Measurements from ENCODE around the gene REXO4. TPM values are rescaled to one million over a fixed set of nuclear protein-coding genes. Genes with fewer than 3 reads are reported as not detected.

The REXO4 gene
- total and polyA plus RNA-seq, 2 experiments from 2014 or later = 31.1 to 36.3 TPM

GRCh38 chr9:133374612-133375115 lies 43.1 kb downstream of the REXO4 start:
- H3K27ac ChIP-seq (ENCODE audit: low read depth) = no peak overlapping the region

GRCh38 chr9:133372144-133372543 lies 45.7 kb downstream of the REXO4 start:
- DNase-seq (ENCODE audit: low spot score) = no peak
- Histone ChIP-seq H2AFZ (no peak overlapping the region), H3K27ac (ENCODE audit: low read depth) (no peak overlapping the region), H3F3A (replicated peaks; ENCODE audit: low read depth) (no peaks in the 10 kb centered on the region), H4K20me1 (replicated peaks; ENCODE audit: insufficient read depth) (peaks cover 69% of the 10 kb centered on the region), H3K36me3 (ENCODE audit: insufficient read depth) (peaks cover 7% of the 10 kb centered on the region; the same call in 1 of the 2 replicates), H3K9me2 (ENCODE audit: insufficient read depth) (no peaks in the 10 kb centered on the region), H3K79me2 (replicated peaks; ENCODE audit: insufficient read depth) (peaks cover 81% of the 10 kb centered on the region), H3K4me3 (no peak overlapping the region), H3K27me3 (ENCODE audit: insufficient read depth) (peaks cover 6% of the 10 kb centered on the region), H3K4me2 (no peak overlapping the region), H3K4me1 (ENCODE audit: insufficient read depth) (peaks cover 10% of the 10 kb centered on the region; the same call in 1 of the 2 replicates)
- Mint-ChIP-seq H3K9me3 (peaks cover 4% of the 10 kb centered on the region; the same call in 2 of the 3 replicates), H3K27me3 (ENCODE audit: insufficient read depth, low read depth, poor library complexity) (peaks cover 17% of the 10 kb centered on the region), H3K36me3 (ENCODE audit: low read depth) (peaks cover 42% of the 10 kb centered on the region), H3K4me3 (no peak overlapping the region), H3K27ac (no peak overlapping the region), H3K4me1 (peaks cover 18% of the 10 kb centered on the region)
- no peak for ATAC-seq
- TF ChIP-seq ZNF331 (CRISPR knock-in tag; IDR thresholded peaks at IDR 0.05; ENCODE audit: low read depth) (no peak), STAT1 (IDR thresholded peaks at IDR 0.05; ENCODE audit: unreplicated experiment) (no peak), CTCF (conservative IDR thresholded peaks at IDR 0.05; ENCODE audit: low read depth in 2 of 2) (no peak), NANOG (IDR thresholded peaks at IDR 0.05; ENCODE audit: borderline replicate concordance) (no peak), ZNF114 (CRISPR knock-in tag; IDR thresholded peaks at IDR 0.05) (no peak), ETS1 (IDR thresholded peaks at IDR 0.05) (no peak), REST (IDR thresholded peaks at IDR 0.05; ENCODE audit: unreplicated experiment) (no peak)

More at GRCh38 chr9:133374612-133375115, 43.1 kb downstream of the REXO4 start:
- Histone ChIP-seq H2AFZ (no peak overlapping the region), H3K79me2 (replicated peaks; ENCODE audit: insufficient read depth) (peaks cover 59% of the 10 kb centered on the region), H4K20me1 (replicated peaks; ENCODE audit: insufficient read depth) (peaks cover 46% of the 10 kb centered on the region), H3K27me3 (ENCODE audit: insufficient read depth) (peaks cover 13% of the 10 kb centered on the region), H3K4me2 (peak overlapping the region; percentile 90), H3K9me2 (ENCODE audit: insufficient read depth) (no peaks in the 10 kb centered on the region), H3K36me3 (ENCODE audit: insufficient read depth) (peaks cover 7% of the 10 kb centered on the region; the same call in 1 of the 2 replicates), H3K4me3 (peak overlapping the region; percentile 98), H3F3A (replicated peaks; ENCODE audit: low read depth) (no peaks in the 10 kb centered on the region), H3K4me1 (ENCODE audit: insufficient read depth) (peaks cover 10% of the 10 kb centered on the region; the same call in 1 of the 2 replicates)
- Mint-ChIP-seq H3K36me3 (ENCODE audit: low read depth) (peaks cover 34% of the 10 kb centered on the region), H3K27ac (peak overlapping the region; percentile 12; the same call in 1 of the 2 replicates), H3K4me1 (peaks cover 18% of the 10 kb centered on the region), H3K9me3 (peaks cover 14% of the 10 kb centered on the region; the same call in 2 of the 3 replicates), H3K27me3 (ENCODE audit: insufficient read depth, low read depth, poor library complexity) (peaks cover 29% of the 10 kb centered on the region), H3K4me3 (peak overlapping the region; percentile 98)
- DNase-seq (ENCODE audit: low spot score) (no peak), ATAC-seq (no peak)
- TF ChIP-seq ETS1 (IDR thresholded peaks at IDR 0.05) = no peak
- TF ChIP-seq EZH2 (IDR thresholded peaks at IDR 0.05; ENCODE audit: low read depth, unreplicated experiment) = no peak
- no peak for TF ChIP-seq ZNF114 (CRISPR knock-in tag; IDR thresholded peaks at IDR 0.05)
- TF ChIP-seq EZH2phosphoT487 (IDR thresholded peaks at IDR 0.05; ENCODE audit: unreplicated experiment) = no peak
- TF ChIP-seq CTCF (conservative IDR thresholded peaks at IDR 0.05; ENCODE audit: low read depth in 2 of 2) = no peak
- no peak for TF ChIP-seq STAT1 (IDR thresholded peaks at IDR 0.05; ENCODE audit: unreplicated experiment)

Data from GM23338 (cell line).